GM19193 (cell line): ENCODE measurements around the gene SAP25.

Experiments used
- POLR2A ChIP-seq: IDR thresholded peaks from 4 replicates; pipeline ENCODE4 v1.6.1; 2011; ENCODE audit not compliant: insufficient read depth, insufficient read length; ENCODE audit errors: extremely low read depth

SAP25 gene

DNA sequence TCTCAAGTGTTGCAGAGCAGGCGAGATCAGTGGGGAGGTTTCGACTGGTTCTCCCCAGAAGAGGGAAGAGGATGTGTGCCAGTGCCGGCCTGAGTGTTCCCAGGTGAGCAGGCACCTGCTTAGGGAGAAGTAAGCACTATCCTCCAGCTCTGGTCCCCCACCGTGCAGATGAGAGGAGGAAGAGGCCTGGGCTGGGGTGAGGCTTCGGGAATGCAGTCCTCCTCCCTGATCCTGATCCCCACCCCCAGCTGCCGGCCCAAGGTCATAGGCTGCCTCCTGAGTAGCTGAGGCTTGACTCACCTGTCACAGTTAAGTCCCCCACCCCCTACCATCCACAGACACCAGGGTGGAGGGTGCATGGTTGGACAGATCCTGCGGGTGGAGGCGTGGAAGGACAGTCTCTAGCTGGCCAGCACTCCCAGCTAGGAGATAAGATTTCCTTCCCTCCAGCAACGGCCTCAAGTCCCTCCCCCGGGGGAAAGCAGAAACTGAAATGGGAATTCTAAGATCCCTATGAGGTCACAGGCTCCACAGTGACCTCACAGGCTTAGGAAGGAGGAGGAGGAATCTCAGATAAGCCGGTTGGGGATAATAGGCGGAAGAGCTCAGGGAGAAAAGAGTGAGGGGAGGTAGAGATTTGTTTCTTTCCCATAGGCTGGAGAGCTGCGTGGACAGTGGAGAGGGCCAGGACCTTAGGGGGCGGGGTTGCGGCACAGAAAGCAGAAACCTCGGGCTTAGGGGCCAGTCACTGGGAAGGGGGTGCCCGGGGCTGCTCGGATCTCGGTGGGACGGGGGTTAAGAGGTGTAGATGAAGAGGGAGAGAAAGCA, 11.2 kb upstream of the SAP25 start:
- no peak for TF ChIP-seq POLR2A

DNA sequence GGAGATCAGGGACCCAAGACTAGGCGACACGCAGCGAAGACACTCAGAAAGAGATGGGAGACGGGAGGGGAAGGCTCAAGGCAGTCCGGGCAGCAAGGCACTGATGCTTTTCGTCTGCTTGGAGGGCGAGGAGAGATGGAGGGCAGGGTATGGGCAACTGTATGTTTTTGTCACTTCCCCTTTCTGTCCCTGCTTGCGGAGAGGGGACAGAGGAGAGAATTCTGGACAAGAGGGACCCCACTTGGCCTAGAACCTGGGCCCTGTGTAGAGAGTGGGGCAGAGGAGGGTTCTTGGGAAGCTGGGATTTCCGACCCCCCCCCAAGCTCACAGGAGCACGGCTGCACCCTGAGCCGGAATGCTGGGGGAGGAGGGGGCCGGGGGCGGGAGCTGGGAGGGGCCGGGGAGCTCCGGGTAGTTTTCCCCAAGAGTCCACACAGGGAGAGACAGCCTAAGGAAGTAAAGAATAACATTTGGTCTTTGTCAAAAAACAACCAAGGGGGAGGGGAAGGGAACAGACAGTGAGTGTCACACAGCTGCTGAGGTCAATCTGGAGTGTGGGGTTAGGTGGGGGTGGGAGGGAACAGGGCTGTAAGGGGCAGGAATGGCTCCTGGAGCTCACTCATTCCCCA, 10.5 kb upstream of the SAP25 start:
- no peak for TF ChIP-seq POLR2A

DNA sequence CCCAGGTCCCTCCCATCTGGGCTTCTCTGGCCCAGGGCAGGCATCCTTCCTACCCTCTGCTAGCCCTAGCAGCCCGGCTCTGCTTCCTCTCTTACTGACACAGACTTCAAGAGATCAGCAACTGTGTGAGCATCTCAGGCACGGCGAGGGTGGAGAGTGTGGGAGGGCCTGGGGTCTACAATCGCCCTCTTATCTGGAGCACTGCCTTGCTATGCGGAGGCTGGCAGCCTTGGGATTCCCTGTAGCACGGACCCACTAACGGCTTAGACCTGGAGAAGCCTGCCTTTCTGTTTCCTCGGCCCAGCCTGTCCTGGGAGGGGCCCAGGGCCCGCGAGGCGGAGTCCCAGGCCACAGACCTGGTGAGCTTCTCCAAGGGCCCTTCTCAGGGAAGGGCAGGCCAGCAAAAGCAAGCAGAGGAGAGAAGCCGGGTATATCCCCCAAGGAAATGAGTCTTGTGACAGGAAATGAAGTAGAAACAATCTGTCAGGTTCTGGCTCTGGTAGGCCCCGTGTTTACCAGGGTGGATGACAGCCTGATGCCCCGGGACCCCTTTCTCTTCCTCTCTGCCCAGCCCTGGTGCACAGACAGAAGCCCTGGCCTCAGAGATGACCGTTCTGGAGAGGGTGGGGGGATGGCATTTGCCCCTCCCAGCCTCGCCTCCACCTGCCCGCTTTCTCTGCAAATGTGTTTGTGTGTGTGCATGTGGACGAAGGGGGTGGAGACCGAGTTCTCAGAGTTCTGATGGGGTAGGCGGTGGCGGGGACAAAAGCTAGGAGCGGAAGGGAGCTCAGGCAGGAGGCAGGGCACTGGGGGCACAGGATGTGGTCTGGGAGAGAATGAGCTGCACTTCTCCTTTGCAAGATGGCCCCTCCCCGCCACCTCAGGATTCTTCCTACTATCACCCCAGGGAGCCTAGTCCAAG, 9.7 kb upstream of the SAP25 start:
- peak; percentile 40 for TF ChIP-seq POLR2A

DNA sequence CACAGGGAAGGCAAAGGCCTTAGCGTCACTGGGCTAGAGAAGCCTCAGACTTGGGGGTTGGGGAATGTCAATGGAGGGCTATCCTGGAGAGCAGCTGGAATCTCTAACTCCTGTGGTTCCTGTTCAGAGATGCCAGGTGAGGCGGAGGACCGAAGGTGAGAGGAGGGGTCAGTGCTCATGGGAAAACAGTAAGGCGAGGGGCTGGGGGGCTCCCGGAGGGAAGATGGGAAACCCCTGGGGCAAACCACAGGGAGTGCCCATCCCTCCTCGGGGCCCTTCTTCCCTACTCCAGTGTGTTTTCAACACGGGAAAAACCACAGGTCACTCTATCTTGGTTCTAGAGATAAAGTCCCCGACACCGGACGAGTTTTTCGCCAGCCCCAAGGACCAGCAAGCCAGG, 8.9 kb upstream of the SAP25 start:
- TF ChIP-seq POLR2A: no peak

DNA sequence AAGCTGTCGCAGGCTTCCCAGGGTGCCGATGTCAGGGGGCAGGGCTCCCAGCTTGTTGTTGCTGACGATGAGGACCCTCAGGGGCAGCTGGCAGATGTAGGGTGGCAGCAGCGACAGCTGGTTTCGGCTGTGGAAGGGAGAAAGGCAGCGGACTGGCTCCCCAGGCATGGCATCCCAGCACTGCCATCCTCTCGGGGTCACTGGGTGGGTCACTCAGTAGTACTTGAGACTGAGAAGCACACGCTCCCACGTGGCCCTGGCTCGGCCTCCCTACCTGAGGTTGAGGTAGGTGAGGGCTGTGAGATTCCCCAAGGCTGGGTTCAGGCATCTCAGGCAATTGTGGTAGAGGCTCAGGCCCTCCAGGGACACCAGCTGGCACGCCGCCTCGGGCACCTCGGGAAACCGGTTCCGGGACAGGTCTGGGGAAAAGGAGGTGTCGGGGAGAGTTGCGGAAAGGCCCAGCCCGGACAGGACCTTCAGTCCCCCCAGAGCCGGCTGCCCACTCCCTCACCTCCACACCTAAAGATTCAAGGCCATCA, 8.4 kb upstream of the SAP25 start:
- TF ChIP-seq POLR2A: no peak

DNA sequence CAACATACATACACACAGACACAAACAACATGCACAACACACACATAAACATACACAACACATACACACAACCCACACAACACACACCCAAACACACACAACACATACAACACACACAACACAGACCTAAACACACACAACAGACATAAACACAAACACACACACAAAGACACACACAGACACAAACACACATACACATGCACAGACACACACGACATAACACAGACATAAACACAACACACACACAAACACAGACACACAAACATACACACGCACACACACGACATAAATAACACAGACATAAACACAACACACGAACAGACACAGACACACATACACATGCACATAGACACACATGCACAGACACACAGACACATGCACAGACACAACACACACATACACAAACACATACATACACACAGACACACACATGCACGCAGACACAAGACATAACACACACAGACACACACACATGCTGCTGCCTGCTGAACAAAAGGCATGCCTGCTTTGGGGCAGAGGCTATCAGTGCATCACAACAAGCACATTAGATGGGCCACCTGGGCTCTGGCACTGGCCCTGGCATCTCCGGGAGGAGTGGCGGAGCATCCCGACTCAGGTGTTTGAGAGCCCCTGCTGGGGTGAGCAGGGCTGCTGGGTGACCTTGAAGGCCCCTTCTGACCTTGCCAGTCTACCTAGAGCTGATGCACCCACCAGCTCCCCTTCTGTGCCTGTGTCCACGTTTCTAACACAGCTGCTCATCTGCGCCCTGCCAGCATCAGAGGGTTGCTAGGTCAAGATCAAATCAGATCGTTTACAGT, 7.0 kb upstream of the SAP25 start:
- no peak for TF ChIP-seq POLR2A

DNA sequence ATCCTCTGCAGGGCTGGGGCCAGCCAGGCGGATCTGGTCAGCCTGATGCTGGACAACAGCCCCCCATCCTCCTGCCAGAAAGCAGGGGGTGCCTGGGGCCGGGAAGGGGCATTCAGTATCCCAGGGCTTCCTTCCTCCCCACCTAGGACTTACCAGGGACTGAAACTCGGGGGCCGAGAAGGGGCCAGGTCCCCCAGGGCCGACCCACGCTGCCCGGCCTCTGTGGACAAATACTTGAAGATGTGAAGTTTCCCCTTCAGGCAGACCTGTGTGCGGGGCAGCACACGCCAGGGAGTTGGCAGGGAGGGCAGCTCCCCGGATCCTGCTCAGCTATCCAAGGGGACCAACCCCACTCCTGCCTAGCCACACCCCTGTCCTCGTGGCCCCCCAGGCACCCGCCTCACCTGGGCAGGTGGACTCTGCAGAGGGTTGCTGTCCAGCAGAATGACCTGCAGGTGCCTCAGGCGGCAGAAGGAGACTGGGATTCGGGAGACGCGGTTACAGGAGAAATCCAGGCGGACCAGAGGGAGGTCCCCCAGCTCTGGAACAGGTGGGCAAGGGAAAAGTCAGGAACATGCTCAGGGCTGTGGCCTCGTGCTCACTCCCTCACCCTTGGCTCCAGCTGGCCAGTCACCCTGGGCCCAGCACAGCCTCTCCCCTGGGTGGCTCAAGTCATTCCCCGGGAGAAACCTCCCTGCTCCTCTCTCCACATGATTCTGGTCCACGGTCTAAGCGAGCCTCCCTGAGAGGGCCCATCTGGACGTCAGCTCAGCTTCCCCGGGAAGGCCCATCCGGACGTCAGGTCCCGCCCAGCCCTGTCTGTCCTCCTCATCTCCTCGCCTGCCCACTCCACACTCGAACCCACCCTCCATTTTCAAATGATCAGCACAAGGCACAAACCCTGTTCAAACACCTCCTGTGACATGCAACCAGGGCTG, 4.8 kb upstream of the SAP25 start:
- no peak for TF ChIP-seq POLR2A

DNA sequence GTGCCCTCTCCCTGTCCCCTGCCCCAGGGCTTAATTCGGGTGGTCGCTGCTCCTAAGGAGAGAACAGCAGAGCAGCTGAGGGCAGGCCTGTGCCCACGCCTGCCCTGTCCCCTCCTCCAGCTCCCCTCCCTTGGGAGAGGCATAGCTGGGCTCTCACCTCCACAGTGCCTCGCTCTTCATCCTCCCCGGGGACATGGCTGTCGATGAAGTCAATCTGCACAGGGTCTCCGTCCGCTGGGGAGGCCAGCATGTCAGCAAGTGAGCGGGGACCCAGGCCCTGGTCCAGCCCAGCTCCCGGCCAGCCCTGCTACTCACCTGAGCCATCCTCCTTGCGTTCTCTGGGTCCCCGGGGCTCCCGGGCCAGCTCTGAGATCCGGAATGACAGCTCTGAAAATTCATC, 3.8 kb upstream of the SAP25 start:
- no peak for TF ChIP-seq POLR2A

DNA sequence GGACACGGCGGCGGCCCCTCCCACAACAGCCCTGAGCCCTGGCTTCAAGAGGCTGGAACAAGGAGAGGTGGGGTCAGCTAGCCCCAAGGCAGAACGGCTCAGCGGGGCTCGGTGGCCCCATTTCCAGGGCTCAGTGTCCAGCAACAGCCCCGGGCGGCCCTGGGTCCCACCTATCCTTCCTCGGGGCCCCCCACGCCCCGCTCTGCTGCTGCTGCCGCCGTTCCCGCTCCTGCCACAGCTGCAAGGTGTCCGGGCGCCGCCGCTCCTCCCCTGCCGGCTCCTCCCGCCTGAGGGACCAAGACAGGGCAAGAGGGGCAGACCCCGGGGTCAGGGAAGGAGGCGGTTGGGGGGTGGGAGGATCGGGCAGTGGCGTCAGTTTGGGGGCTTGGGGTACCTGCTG, 3.4 kb upstream of the SAP25 start:
- no peak for TF ChIP-seq POLR2A

DNA sequence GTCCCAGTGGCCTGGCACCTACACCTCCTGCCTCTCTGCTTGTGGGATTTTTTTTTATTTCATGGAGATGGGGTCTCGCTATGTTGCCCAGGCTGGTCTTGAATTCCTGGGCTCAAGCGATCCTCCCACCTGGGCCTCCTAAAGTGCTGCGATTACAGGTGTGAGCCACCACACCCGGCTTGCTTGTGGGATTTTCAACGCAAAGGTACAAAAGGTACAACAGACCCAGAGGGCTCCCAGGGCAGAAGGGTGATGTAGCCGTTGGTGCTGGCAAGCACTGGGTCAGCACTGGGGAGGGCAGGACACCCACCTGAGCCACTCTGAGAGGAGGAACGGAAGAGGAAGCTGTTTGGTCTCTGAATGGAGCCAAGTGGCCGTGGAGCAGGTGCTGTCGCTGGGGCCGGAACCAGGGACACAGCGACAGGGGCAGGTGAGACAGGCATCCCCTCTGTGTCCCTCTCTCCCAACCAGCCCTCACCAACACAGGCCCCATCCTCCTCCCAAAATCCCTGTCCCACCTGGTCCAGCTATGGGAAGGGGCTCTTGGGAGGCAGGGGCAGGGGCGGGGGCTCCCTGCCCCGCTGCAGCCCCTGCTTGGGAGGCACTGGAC, 2.8 kb upstream of the SAP25 start:
- no peak for TF ChIP-seq POLR2A

DNA sequence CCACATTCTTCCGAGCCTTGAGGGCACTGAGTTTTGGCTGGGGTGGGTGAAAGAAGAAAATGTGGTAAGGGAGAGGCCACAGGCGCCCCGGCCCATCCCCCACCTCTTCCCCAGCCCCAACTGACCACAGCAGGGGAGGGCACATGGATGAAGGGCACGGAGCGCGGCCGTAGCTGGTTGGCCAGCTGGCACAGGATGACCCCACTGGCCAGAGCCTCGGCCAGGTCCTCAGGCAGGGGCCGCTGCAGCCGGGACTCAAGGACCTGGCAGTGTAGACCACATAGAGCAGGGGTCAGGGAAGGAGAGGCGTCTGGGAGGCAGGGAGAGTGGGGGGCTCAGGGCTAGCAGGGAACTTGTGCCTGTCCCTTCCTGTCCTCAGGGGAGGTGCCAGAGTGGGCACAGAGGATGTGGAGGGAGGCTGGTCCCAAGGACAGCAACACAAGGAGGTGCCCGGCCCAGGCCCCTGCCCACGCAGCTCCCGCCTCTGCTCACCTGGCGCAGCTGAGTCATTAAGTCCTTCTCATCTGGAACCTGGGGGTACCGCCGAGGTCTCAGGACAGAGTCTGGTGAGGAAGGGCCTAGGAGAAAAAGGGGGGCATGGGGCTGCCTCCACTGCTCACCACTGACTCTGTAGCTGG, 2.2 kb upstream of the SAP25 start:
- TF ChIP-seq POLR2A: no peak

DNA sequence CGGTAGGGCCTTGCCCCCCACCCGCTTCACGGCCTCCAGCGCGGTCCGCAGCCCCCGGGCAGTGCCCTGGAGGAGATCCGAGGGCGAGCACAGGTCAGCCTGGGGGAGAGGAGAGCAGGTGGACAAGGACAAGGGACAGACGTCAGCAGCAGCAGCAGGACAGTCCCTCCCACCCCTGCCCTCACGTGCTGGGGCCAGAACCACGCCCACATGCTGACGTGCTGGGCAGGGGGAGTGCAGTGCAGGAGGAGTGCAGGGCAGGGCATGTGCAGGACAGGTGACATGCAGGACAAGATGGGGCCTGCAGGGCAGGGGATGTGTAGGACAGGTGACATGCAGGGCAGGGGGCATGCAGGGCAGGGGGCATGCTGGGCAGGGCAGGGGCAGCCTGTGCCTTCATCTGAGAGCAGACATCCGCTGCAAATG, 1.5 kb upstream of the SAP25 start:
- TF ChIP-seq POLR2A: no peak
